Activated B cell treated with CpG ODN at 0.5 μM for 24 hours (primary cell): ENCODE measurements around the gene CDKAL1. TPM values are rescaled to one million over a fixed set of nuclear protein-coding genes. Genes with fewer than 3 reads are reported as not detected.

Experiments used
- ATAC-seq: fragments of 200-7000 bp; cut with Tn5 transposase; one replicate; pipeline ENCODE4 v1.10.0; 2021; ENCODE audit warnings: low read depth, mild to moderate bottlenecking, moderate library complexity
- CTCF ChIA-PET: fragments of 350-600 bp; sonication (Branson Sonifier 250); formaldehyde crosslinking; loops from one replicate; lab custom pipeline; 2021; ENCODE audit warnings: antibody characterized with exemption; lab: Charles Lee
- POLR2A ChIA-PET: fragments of 350-600 bp; sonication (Branson Sonifier 250); formaldehyde crosslinking; loops from one replicate; lab custom pipeline; 2021; ENCODE audit warnings: antibody characterized with exemption; lab: Charles Lee
- DNase-seq: peaks from one replicate; pipeline ENCODE4 v3.0.0; 2022
- H3K27ac Mint-ChIP-seq: one replicate; pipeline ENCODE4 v1.8.0; 2020; ENCODE audit warnings: mixed read lengths
- H3K27me3 Mint-ChIP-seq: one replicate; pipeline ENCODE4 v1.8.0; 2021; ENCODE audit warnings: mixed read lengths
- H3K36me3 Mint-ChIP-seq: one replicate; pipeline ENCODE4 v1.8.0; 2021; ENCODE audit warnings: low read depth, mixed read lengths
- H3K4me1 Mint-ChIP-seq: one replicate; pipeline ENCODE4 v1.8.0; 2021; ENCODE audit warnings: mixed read lengths
- H3K4me3 Mint-ChIP-seq: one replicate; pipeline ENCODE4 v1.8.0; 2020; ENCODE audit warnings: mild to moderate bottlenecking, mixed read lengths
- H3K9me3 Mint-ChIP-seq: one replicate; pipeline ENCODE4 v1.8.0; 2020; ENCODE audit warnings: mixed read lengths
- intact Hi-C: fragments of 100-400 bp; cut with micrococcal nuclease; formaldehyde crosslinking; loops from one replicate; pipeline ENCODE4 v1.15.1; 2024
- total RNA-seq: library from RNA; stranded (reverse); gene quantifications from 2 replicates; pipeline ENCODE4 v1.2.3, GENCODE V29; 2022
- TF ChIP-seq, protein P1 (sequence below): fragments of 200-600 bp; IDR thresholded peaks from one replicate; pipeline ENCODE4 v1.8.0; 2022; ENCODE audit warnings: antibody characterized with exemption, mild to moderate bottlenecking

CDKAL1 gene
- total RNA-seq, 1 donor from 2014 or later = 31.9 TPM

DNA sequence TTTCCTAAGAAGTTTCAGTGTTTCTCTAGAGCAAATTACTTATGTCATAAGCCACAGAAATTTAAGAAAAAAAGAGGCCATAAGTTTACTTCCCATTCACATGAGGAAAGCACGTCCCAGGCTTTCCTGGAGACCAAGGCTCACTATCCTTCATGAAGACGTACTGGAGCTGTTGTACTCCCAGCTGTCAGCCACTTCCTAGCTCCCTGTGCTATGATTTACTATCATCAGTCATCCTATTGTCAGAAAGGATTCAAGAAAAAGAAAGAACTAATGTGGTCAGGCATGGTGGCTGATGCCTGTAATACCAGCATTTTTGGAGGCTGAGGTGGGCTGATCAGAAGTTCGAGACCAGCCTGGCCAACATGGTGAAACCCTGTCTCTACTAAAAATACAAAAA is 721.9 kb downstream of the CDKAL1 start:
- no peak overlapping the region for H3K27ac Mint-ChIP-seq
- peaks cover 3% of the 10 kb centered on the region for H3K27me3 Mint-ChIP-seq
- intact Hi-C loops = no loop called here
- no peaks in the 10 kb centered on the region for H3K36me3 Mint-ChIP-seq
- H3K4me3 Mint-ChIP-seq = no peak overlapping the region
- no peaks in the 10 kb centered on the region for H3K4me1 Mint-ChIP-seq
- CTCF ChIA-PET = no interaction called here
- DNase-seq (no peak), ATAC-seq (no peak)
- TF ChIP-seq, protein P1, sequence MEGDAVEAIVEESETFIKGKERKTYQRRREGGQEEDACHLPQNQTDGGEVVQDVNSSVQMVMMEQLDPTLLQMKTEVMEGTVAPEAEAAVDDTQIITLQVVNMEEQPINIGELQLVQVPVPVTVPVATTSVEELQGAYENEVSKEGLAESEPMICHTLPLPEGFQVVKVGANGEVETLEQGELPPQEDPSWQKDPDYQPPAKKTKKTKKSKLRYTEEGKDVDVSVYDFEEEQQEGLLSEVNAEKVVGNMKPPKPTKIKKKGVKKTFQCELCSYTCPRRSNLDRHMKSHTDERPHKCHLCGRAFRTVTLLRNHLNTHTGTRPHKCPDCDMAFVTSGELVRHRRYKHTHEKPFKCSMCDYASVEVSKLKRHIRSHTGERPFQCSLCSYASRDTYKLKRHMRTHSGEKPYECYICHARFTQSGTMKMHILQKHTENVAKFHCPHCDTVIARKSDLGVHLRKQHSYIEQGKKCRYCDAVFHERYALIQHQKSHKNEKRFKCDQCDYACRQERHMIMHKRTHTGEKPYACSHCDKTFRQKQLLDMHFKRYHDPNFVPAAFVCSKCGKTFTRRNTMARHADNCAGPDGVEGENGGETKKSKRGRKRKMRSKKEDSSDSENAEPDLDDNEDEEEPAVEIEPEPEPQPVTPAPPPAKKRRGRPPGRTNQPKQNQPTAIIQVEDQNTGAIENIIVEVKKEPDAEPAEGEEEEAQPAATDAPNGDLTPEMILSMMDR = no peak
- peaks cover 4% of the 10 kb centered on the region for H3K9me3 Mint-ChIP-seq
- POLR2A ChIA-PET = no interaction called here

DNA sequence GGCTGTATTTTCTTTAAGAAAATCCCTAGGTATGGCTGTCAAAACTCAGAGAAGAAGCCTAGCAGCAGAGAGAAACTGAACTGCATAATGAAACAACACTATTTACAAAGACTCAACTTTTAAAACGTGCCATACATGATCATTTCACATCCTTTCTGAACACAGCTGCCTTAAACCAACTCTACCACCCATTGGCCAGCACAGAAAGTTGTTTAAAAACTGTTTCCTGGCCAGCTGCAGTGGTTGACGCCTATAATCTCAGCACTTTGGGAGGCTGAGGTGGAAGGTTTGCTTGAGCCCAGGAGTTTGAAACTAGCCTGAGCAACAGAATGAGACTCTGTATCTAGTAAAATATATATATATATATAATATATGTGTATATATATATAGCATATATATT is 722.9 kb downstream of the CDKAL1 start:
- intact Hi-C loops = no loop called here
- Mint-ChIP-seq H3K36me3 (no peaks in the 10 kb centered on the region), H3K9me3 (peaks cover 4% of the 10 kb centered on the region), H3K27ac (no peak overlapping the region), H3K4me1 (no peaks in the 10 kb centered on the region), H3K4me3 (no peak overlapping the region), H3K27me3 (no peaks in the 10 kb centered on the region)
- DNase-seq (no peak), ATAC-seq (no peak)
- ChIA-PET POLR2A (no interaction called here), CTCF (no interaction called here)
- TF ChIP-seq, protein P1 = no peak

DNA sequence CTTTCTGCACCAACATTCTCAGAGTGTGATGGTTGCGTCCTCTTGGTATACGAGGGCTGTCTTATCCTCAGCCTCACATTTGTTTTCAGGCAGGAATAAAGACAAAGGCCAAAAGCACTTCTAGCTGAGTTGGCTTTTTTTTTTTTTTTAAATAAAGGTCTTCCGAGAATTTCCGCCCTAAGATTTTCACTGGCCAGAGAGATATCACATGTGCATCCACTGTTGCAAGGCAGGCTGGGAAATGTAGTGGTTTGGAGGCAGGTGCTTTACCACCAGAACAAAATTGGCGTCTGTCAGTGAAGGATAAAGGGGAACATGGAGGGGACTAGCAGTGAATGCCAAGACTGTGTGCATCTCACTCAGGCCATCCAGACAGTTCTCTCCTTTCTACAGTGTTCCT is 724.4 kb downstream of the CDKAL1 start:
- H3K27ac Mint-ChIP-seq = no peak overlapping the region
- DNase-seq (no peak), ATAC-seq (no peak)
- H3K4me3 Mint-ChIP-seq = no peak overlapping the region
- ChIA-PET CTCF (no interaction called here), POLR2A (no interaction called here)
- TF ChIP-seq, protein P1 = no peak
- no peaks in the 10 kb centered on the region for H3K9me3 Mint-ChIP-seq
- intact Hi-C loops = no loop called here
- no peaks in the 10 kb centered on the region for H3K4me1 Mint-ChIP-seq
- no peaks in the 10 kb centered on the region for H3K27me3 Mint-ChIP-seq
- H3K36me3 Mint-ChIP-seq = no peaks in the 10 kb centered on the region

DNA sequence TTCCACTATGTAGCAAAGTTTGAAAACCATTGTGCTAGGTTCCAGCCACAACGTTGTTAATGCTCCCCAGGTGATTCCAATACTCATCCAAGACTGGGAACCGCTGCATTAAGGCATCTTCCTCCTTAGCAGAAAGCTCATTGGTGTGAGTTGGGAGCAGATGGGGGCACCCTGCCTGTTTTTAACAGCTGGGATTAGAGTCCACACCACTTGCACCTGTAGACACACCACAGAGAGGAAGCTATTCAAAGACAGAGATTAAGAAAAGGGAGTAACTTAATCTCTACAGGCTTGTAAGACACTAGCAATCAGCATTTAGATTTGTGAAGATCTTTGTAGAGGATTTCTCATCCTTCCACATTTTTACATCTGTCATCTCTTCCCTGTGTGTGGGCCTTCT is 725.4 kb downstream of the CDKAL1 start:
- Mint-ChIP-seq H3K27me3 (no peaks in the 10 kb centered on the region), H3K4me3 (no peak overlapping the region), H3K36me3 (no peaks in the 10 kb centered on the region), H3K27ac (no peak overlapping the region), H3K9me3 (no peaks in the 10 kb centered on the region), H3K4me1 (no peaks in the 10 kb centered on the region)
- TF ChIP-seq, protein P1 = no peak
- no peak for ATAC-seq
- ChIA-PET CTCF (no interaction called here), POLR2A (no interaction called here)
- intact Hi-C loops = no loop called here
- DNase-seq = no peak

DNA sequence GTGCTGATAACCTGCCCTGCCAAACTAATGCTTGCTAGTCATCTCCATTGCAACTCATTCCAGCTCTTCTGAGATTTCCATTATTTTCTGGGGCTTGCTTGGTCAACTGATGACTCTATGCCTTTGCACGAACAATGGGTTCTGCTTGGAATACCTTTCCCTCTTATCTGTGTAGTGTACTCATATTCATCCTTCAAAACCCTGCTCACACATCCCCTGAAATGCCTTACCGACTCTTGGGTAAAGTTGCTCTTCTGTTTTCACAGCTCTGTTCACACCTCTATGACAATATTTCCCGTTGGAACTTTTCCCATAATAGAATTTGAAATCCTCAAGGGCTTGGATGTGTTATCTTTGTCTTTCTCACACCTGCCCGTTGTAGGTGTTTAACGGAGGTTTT is 728.2 kb downstream of the CDKAL1 start:
- Mint-ChIP-seq H3K9me3 (no peaks in the 10 kb centered on the region), H3K27me3 (no peaks in the 10 kb centered on the region), H3K36me3 (no peaks in the 10 kb centered on the region), H3K4me1 (no peaks in the 10 kb centered on the region), H3K27ac (no peak overlapping the region), H3K4me3 (no peak overlapping the region)
- DNase-seq = no peak
- POLR2A ChIA-PET = no interaction called here
- intact Hi-C loops = no loop called here
- CTCF ChIA-PET = no interaction called here
- TF ChIP-seq, protein P1 = no peak
- ATAC-seq = no peak
